ENCODE data around the gene DENND4B. TPM values are rescaled to one million over a fixed set of nuclear protein-coding genes. Genes with fewer than 3 reads are reported as not detected.

The DENND4B gene
- polyA plus RNA-seq, 1 of the 3 experiments (the other 2 are of a cell fraction) = 29.6 TPM

DNA sequence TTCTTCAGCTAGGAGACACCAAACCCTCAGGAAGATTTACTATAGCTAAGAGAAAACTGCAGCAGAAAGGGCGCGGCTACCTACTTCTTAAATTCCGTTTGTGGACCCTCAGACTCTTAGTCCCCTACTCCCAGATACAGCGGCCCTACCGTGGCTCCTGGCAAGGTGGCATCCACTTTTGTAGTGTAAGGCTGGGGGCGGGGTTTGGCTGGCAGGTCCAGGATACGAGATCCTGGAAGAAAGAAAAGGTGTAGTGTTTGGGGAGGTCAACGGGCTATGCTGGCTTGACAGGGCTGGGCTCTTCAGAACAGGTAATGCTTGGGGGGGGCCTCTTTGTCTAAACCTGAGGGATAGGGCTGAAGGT is 21.5 kb upstream of the DENND4B start:
- Histone ChIP-seq H3K36me3 (replicated peaks in 1 of 2; ENCODE audit: control insufficient read depth in 1 of 2, insufficient read depth in 2 of 2, low read length in 1 of 2) (peaks cover 0 to under 1% of the 10 kb centered on the region in 2 experiments), H3K9me2 (no peaks in the 10 kb centered on the region), H4K20me1 (ENCODE audit: insufficient read depth) (no peaks in the 10 kb centered on the region), H3K79me2 (ENCODE audit: insufficient read depth) (peaks cover 29% of the 10 kb centered on the region), H3K4me2 (peak overlapping the region; percentile 95), H3K27ac (ENCODE audit: low read depth in 2 of 2, low read length in 1 of 2) (peak overlapping the region; percentile 77 to 87; a peak in 3 of 4 replicates), H3K4me1 (ENCODE audit: control insufficient read depth in 1 of 2, insufficient read depth in 2 of 2, low read depth in 1 of 2, low read length in 1 of 2) (peaks cover 0 to 22% of the 10 kb centered on the region in 2 experiments; a peak in 2 of 4 replicates), H3K9ac (peak overlapping the region; percentile 74; the same call in 1 of the 2 replicates), H3K27me3 (ENCODE audit: insufficient read depth) (no peaks in the 10 kb centered on the region), H2AFZ (ENCODE audit: low read depth) (peak overlapping the region; percentile 82), H3F3A (replicated peaks; ENCODE audit: insufficient read depth) (peaks cover 14% of the 10 kb centered on the region), H3K9me3 (no peaks in the 10 kb centered on the region), H3K4me3 (ENCODE audit: low read depth in 2 of 2, low read length in 1 of 2) (peak overlapping the region; percentile 61 to 85)
- CTCF ChIA-PET = interaction anchor here (0.6 to 7.0 kb wide), 16 partner anchors 10 to 174 kb away, joined by 3 to 44 read pairs (median 4); partner anchors contain the start of genes DENND4B, GATAD2B, JTB and RAB13
- TF ChIP-seq POLR2AphosphoS5 (IDR thresholded peaks at IDR 0.05; ENCODE audit: low read depth, low read length) = no peak
- no peak for TF ChIP-seq MXI1 (IDR thresholded peaks at IDR 0.05; ENCODE audit: low read depth, low read length)
- TF ChIP-seq SMC3 (IDR thresholded peaks at IDR 0.05; ENCODE audit: low read depth, low read length) = no peak
- TF ChIP-seq RFX5 (IDR thresholded peaks at IDR 0.05; ENCODE audit: low read length) = no peak
- no peak for TF ChIP-seq JUND (IDR thresholded peaks at IDR 0.05)
- no peak for TF ChIP-seq EZH2phosphoT487 (IDR thresholded peaks at IDR 0.05; ENCODE audit: borderline replicate concordance, low read depth)
- TF ChIP-seq, protein P1, sequence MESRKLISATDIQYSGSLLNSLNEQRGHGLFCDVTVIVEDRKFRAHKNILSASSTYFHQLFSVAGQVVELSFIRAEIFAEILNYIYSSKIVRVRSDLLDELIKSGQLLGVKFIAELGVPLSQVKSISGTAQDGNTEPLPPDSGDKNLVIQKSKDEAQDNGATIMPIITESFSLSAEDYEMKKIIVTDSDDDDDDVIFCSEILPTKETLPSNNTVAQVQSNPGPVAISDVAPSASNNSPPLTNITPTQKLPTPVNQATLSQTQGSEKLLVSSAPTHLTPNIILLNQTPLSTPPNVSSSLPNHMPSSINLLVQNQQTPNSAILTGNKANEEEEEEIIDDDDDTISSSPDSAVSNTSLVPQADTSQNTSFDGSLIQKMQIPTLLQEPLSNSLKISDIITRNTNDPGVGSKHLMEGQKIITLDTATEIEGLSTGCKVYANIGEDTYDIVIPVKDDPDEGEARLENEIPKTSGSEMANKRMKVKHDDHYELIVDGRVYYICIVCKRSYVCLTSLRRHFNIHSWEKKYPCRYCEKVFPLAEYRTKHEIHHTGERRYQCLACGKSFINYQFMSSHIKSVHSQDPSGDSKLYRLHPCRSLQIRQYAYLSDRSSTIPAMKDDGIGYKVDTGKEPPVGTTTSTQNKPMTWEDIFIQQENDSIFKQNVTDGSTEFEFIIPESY (IDR thresholded peaks at IDR 0.05; ENCODE audit: borderline replicate concordance, low read depth) = no peak
- no peak for TF ChIP-seq RXRA (IDR thresholded peaks at IDR 0.05; ENCODE audit: borderline replicate concordance, low read depth)
- TF ChIP-seq, protein P2, sequence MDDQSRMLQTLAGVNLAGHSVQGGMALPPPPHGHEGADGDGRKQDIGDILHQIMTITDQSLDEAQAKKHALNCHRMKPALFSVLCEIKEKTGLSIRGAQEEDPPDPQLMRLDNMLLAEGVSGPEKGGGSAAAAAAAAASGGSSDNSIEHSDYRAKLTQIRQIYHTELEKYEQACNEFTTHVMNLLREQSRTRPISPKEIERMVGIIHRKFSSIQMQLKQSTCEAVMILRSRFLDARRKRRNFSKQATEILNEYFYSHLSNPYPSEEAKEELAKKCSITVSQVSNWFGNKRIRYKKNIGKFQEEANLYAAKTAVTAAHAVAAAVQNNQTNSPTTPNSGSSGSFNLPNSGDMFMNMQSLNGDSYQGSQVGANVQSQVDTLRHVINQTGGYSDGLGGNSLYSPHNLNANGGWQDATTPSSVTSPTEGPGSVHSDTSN (IDR thresholded peaks at IDR 0.05) = no peak
- no peak; the same call in 1 of the 2 replicates for TF ChIP-seq FOXJ3 (CRISPR knock-in tag; IDR thresholded peaks at IDR 0.05)
- TF ChIP-seq YY1 (IDR thresholded peaks at IDR 0.05; ENCODE audit: low read depth) = no peak
- TF ChIP-seq TCF12 (IDR thresholded peaks at IDR 0.05) = no peak
- TF ChIP-seq RAD21 (IDR thresholded peaks at IDR 0.05; ENCODE audit: low read length) = no peak
- no peak for TF ChIP-seq GABPA (IDR thresholded peaks at IDR 0.05; ENCODE audit: low read depth)
- TF ChIP-seq, protein P3, sequence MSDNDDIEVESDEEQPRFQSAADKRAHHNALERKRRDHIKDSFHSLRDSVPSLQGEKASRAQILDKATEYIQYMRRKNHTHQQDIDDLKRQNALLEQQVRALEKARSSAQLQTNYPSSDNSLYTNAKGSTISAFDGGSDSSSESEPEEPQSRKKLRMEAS (IDR thresholded peaks at IDR 0.05; ENCODE audit: low read depth) = no peak
- TF ChIP-seq ELF1 (IDR thresholded peaks at IDR 0.05) = no peak
- WGBS (ENCODE audit: low lambda C conversion rate) = under 1% methylated on average over 8 of the region's 8 CpGs
- peak; percentile 29 for DNase-seq
- POLR2A ChIA-PET = interaction anchor here (0.6 to 3.6 kb wide), 15 partner anchors 9 to 554 kb away, joined by 3 to 69 read pairs (median 6); partner anchors contain the start of genes CRTC2, DENND4B, JTB and RAB13

Data from SK-N-SH (cell line).